HepG2 (cell line): Measurements from ENCODE around the gene PDLIM7. TPM values are rescaled to one million over a fixed set of nuclear protein-coding genes. Genes with fewer than 3 reads are reported as not detected.
A peak's percentile ranks its signal among the peaks of the same experiment; 100 is the strongest.

ENCODE experiments used
- ATAC-seq: fragments of 200-7000 bp; cut with Tn5 transposase; 3 replicates; pipeline ENCODE4 v1.9.1; 2020; ENCODE audit warnings: mild to moderate bottlenecking, moderate library complexity
- BruUV-seq: library from RNA; stranded (reverse); fragments of 400-500 nt; replicated peaks from 2 replicates; lab custom pipeline; 2021; lab: Mats Ljungman, UMichigan
- CTCF ChIA-PET: fragments of 300-600 bp; formaldehyde crosslinking; extraction: SDS; loops from one replicate; lab custom pipeline; 2021; ENCODE audit warnings: low total read pairs, inconsistent platforms, low intra/inter-chr PET ratio; lab: Yijun Ruan, JAX
- POLR2A ChIA-PET: fragments of 350-600 bp; sonication (Branson Sonifier 250); formaldehyde crosslinking; loops from one replicate; lab custom pipeline; 2020; ENCODE audit warnings: antibody characterized with exemption, inconsistent platforms; lab: Yijun Ruan, JAX
- DNase-seq: peaks from one replicate; pipeline ENCODE4 v3.0.0-alpha.2; 2015; ENCODE audit warnings: low spot score
- FAIRE-seq: peaks from 3 replicates; lab custom pipeline; 2011; peaks lifted over from hg19 to GRCh38; lab: Jason Lieb, UNC
- H2AFZ ChIP-seq: one replicate; pipeline ENCODE4 v1.6.1; 2011; ENCODE audit warnings: low read length, inconsistent platforms
- H3K27ac ChIP-seq: fragments of 300-600 bp; 3 replicates; pipeline ENCODE4 v1.8.0; 2011; ENCODE audit warnings: mixed run types, mild to moderate bottlenecking, mixed read lengths, low read length, inconsistent platforms; ENCODE audit not compliant: insufficient read depth; ENCODE audit errors: extremely low read length
- H3K27me3 ChIP-seq, 2 experiments: fragments of 200-600 bp in 1 of 2; 2 replicates in 1 of 2; 3 replicates in 1 of 2; pipeline versions ENCODE4 v1.6.0 to v1.8.0; 2011; ENCODE audit warnings: low read length in 2 of 2, mild to moderate bottlenecking in 2 of 2, moderate library complexity in 2 of 2, inconsistent platforms in 1 of 2; ENCODE audit not compliant: insufficient read depth in 2 of 2, control insufficient read depth in 1 of 2
- H3K36me3 ChIP-seq, 2 experiments: fragments of 200-600 bp in 1 of 2; replicated peaks in 1 of 2; 2 replicates in 1 of 2; 3 replicates in 1 of 2; pipeline versions ENCODE4 v1.5.1 to v1.8.0; 2011; ENCODE audit warnings: low read length in 2 of 2, inconsistent platforms in 1 of 2; ENCODE audit not compliant: insufficient read depth in 2 of 2, control insufficient read depth in 1 of 2
- H3K4me1 ChIP-seq: 2 replicates; pipeline ENCODE4 v1.5.1; 2012; ENCODE audit warnings: low read length, inconsistent platforms; ENCODE audit not compliant: insufficient read depth
- H3K4me2 ChIP-seq: 2 replicates; pipeline ENCODE4 v1.6.0; 2011; ENCODE audit warnings: low read depth, low read length, inconsistent platforms
- H3K4me3 ChIP-seq, 3 experiments: fragments of 200-600 bp in 1 of 3; sonication (generic), shearing (Covaris generic) in 1 of 3; replicated peaks in 1 of 3; 2 replicates each; pipeline ENCODE4 v1.5.1; 2011 to 2016; ENCODE audit warnings: low read length in 3 of 3, inconsistent platforms in 2 of 3, low read depth in 2 of 3, mild to moderate bottlenecking in 2 of 3, control low read depth in 1 of 3, mixed read lengths in 1 of 3; ENCODE audit not compliant: insufficient read depth in 1 of 3
- H3K79me2 ChIP-seq: one replicate; pipeline ENCODE4 v1.6.1; 2011; ENCODE audit warnings: low read length, inconsistent platforms; ENCODE audit not compliant: insufficient read depth
- H3K9ac ChIP-seq: 2 replicates; pipeline ENCODE4 v1.6.0; 2011; ENCODE audit warnings: mild to moderate bottlenecking, low read depth, low read length, inconsistent platforms; ENCODE audit not compliant: insufficient read depth
- H3K9me3 ChIP-seq: 2 replicates; pipeline ENCODE4 v1.5.1; 2012; ENCODE audit warnings: mild to moderate bottlenecking, low read length
- H4K20me1 ChIP-seq: 2 replicates; pipeline ENCODE4 v1.6.0; 2011; ENCODE audit warnings: inconsistent platforms, mild to moderate bottlenecking, low read length, moderate library complexity; ENCODE audit not compliant: insufficient read depth
- CEBPB ChIP-seq: IDR thresholded peaks from 2 replicates; pipeline ENCODE4 v1.6.1; 2011; ENCODE audit warnings: low read depth, low read length, improper control_type of control experiment, borderline replicate concordance
- CEBPG ChIP-seq: IDR thresholded peaks from 2 replicates; pipeline ENCODE4 v1.6.1; 2016
- GABPA ChIP-seq, 2 experiments: IDR thresholded peaks; 2 replicates each; pipeline ENCODE4 v1.6.1; 2011 to 2016; ENCODE audit warnings: low read depth in 2 of 2, low read length in 1 of 2, missing biosample characterization in 1 of 2, missing genetic modification characterization in 1 of 2
- HNRNPH1 ChIP-seq: fragments of 200-400 bp; formaldehyde crosslinking; optimal IDR thresholded peaks from 2 replicates; pipeline ENCODE3; 2017; ENCODE audit warnings: mild to moderate bottlenecking, low read depth, low read length
- KDM5B ChIP-seq: sonication (generic); formaldehyde crosslinking; IDR thresholded peaks from 2 replicates; pipeline ENCODE4 v1.4.0; 2020; ENCODE audit warnings: missing genetic modification reagents, mild to moderate bottlenecking, borderline replicate concordance
- MYNN ChIP-seq: sonication (generic); formaldehyde crosslinking; IDR thresholded peaks from 2 replicates; pipeline ENCODE4 v1.4.0; 2020; ENCODE audit warnings: mild to moderate bottlenecking, low read depth, missing genetic modification reagents
- PHF20 ChIP-seq: sonication (generic); formaldehyde crosslinking; IDR thresholded peaks from 2 replicates; pipeline ENCODE4 v1.5.0; 2020; ENCODE audit warnings: mild to moderate bottlenecking, missing genetic modification reagents
- SSRP1 ChIP-seq: IDR thresholded peaks from 2 replicates; pipeline ENCODE4 v1.6.1; 2016; ENCODE audit warnings: control low read depth
- ZNF546 ChIP-seq: sonication (generic); formaldehyde crosslinking; conservative IDR thresholded peaks from 2 replicates; pipeline ENCODE4 v1.8.1; 2023; ENCODE audit warnings: mild to moderate bottlenecking, missing genetic modification reagents
- ZNF629 ChIP-seq: sonication (generic); formaldehyde crosslinking; conservative IDR thresholded peaks from 2 replicates; pipeline ENCODE4 v1.5.0; 2020; ENCODE audit warnings: missing genetic modification reagents
- WGBS: methylation state at CpG from one replicate; pipeline ENCODE4 v1.1.6; 2017; ENCODE audit warnings: low lambda C conversion rate; 5-methylcytosine and 5-hydroxymethylcytosine counted together
- in situ Hi-C: cut with HindIII; loops from 2 replicates; pipeline ENCODE4 v1.10.0; 2017; ENCODE audit warnings: low pct_unique_long_range_greater_than_20kb; ENCODE audit not compliant: extremely low pct_ligation_motif_present
- intact Hi-C: fragments of 100-400 bp; cut with micrococcal nuclease; formaldehyde crosslinking; loops from one replicate; pipeline ENCODE4 v1.10.0; 2022; ENCODE audit not compliant: unreplicated experiment
- polyA plus RNA-seq, 8 experiments: library from polyadenylated mRNA; depleted of rRNA in 3 of 8; stranded (reverse) in 7 of 8; unstranded in 1 of 8; fragments of >200 nt; fragmentation: Illumina TruSeq in 4 of 8; extraction: Trizol in 4 of 8; gene quantifications; 2 replicates each; pipeline versions ENCODE4 v1.2.1 to v1.2.3, GENCODE V29; 2011 to 2016; ENCODE audit warnings: low read depth in 4 of 8, missing spikeins in 1 of 8, mixed read lengths in 1 of 8; ENCODE audit not compliant: insufficient read depth in 1 of 8
- total RNA-seq, 5 experiments: library from RNA; depleted of rRNA; stranded (reverse); fragments of >200 nt; fragmentation: Illumina TruSeq; extraction: Trizol; gene quantifications; 2 replicates each; pipeline ENCODE4 v1.2.3, GENCODE V29; 2016; ENCODE audit warnings: low read depth in 1 of 5
- TF ChIP-seq, protein P1 (sequence below): sonication (generic); formaldehyde crosslinking; IDR thresholded peaks from 2 replicates; pipeline ENCODE4 v1.5.0; 2020; ENCODE audit warnings: mild to moderate bottlenecking, missing genetic modification reagents
- TF ChIP-seq, protein P2 (sequence below): sonication (generic); formaldehyde crosslinking; IDR thresholded peaks from 2 replicates; pipeline ENCODE4 v1.4.0; 2020; ENCODE audit warnings: mild to moderate bottlenecking, missing genetic modification reagents, borderline replicate concordance

Gene PDLIM7
- total and polyA plus RNA-seq, 2 of the 13 experiments (the other 11 are each of a cell fraction or from before 2014, with no cell fraction given), result 21.1 to 31.3 TPM

DNA sequence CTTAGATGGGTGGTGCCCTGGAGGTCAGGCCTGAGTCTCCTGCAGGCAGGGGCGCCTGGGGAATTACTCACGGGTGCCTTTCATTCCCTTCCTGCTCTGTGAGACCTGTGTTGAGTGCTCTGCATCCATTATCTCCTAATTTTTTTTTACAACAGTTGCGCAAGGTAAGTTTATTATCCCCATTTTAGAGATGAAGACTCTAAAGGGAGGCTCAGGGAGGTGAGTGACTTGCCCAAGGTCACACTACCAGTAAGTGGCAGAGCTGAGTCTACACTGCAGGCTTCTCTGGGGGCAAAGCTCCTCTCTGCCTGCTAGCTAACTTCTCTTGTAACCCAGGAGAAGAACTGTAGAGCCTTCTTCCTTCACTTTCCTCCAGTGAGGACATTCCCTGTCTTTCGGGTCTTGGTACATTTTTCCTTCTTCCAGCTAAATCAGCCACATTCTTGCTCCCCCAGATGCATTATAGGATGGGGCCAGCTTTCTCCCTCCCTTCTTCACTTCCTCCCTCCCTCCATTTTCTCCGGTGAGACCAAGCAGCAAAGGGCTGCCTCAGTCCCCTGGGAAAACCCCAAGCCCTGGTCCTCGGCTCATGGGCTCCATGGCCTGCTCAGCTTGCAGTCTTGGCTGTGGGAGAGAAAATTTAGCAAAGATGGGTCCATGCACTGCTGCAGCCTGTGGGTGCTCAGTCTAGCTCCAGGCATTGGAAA lies 49.0 kb downstream of the PDLIM7 start:
- Histone ChIP-seq H3K9me3 (no peaks in the 10 kb centered on the region), H3K4me1 (peaks cover 59% of the 10 kb centered on the region), H4K20me1 (peaks cover 2% of the 10 kb centered on the region; the same call in 1 of the 2 replicates), H3K4me2 (peak overlapping the region; percentile 99), H3K4me3 (peak overlapping the region in 1 of 3 experiments; percentile 80; a peak in 3 of 6 replicates), H3K9ac (peak overlapping the region; percentile 82; the same call in 1 of the 2 replicates), H3K27me3 (no peaks in the 10 kb centered on the region), H2AFZ (no peak overlapping the region), H3K27ac (peak overlapping the region; percentile 74), H3K36me3 (peaks cover 0 to 3% of the 10 kb centered on the region in 2 experiments; a peak in 1 of 5 replicates)
- ChIA-PET CTCF (interaction anchor here (1.4 kb wide), 1 partner anchor 9 kb away, joined by 5 read pairs; no protein-coding TSS in a partner anchor), POLR2A (interaction anchor here (0.7 to 4.2 kb wide), 21 partner anchors 9 to 96 kb away, joined by 3 to 19 read pairs (median 4); partner anchors contain the start of genes F12, GRK6 and LMAN2)
- intact Hi-C loops, result loop anchor here (5.0 kb wide), 1 partner anchor 121 kb away; no protein-coding TSS in a partner anchor
- in situ Hi-C loops, result loop anchor here (5.0 kb wide), 1 partner anchor 136 kb away; the partner anchor contains the start of gene MXD3
- no peak for DNase-seq
- WGBS, result 81% methylated on average over 6 of the region's 6 CpGs
- TF ChIP-seq PHF20 (CRISPR knock-in tag), result no peak
- TF ChIP-seq, protein P1, sequence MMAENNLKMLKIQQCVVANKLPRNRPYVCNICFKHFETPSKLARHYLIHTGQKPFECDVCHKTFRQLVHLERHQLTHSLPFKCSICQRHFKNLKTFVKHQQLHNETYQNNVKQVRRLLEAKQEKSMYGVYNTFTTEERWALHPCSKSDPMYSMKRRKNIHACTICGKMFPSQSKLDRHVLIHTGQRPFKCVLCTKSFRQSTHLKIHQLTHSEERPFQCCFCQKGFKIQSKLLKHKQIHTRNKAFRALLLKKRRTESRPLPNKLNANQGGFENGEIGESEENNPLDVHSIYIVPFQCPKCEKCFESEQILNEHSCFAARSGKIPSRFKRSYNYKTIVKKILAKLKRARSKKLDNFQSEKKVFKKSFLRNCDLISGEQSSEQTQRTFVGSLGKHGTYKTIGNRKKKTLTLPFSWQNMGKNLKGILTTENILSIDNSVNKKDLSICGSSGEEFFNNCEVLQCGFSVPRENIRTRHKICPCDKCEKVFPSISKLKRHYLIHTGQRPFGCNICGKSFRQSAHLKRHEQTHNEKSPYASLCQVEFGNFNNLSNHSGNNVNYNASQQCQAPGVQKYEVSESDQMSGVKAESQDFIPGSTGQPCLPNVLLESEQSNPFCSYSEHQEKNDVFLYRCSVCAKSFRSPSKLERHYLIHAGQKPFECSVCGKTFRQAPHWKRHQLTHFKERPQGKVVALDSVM (CRISPR knock-in tag), result 0 out of 2 replicates have a peak, but pooled peaks have one; percentile 11
- TF ChIP-seq SSRP1, result no peak
- peak; percentile 64; the same call in 1 of the 2 replicates for TF ChIP-seq CEBPB
- 0 out of 2 replicates have a peak, but pooled peaks have one; percentile 1 for TF ChIP-seq MYNN (CRISPR knock-in tag)
- peak; percentile 83 for TF ChIP-seq ZNF629
- peak; percentile 24 for TF ChIP-seq HNRNPH1
- TF ChIP-seq CEBPG (CRISPR knock-in tag), result peak; percentile 39; the same call in 1 of the 2 replicates
- TF ChIP-seq KDM5B (CRISPR knock-in tag), result 0 out of 2 replicates have a peak, but pooled peaks have one; percentile 14
- TF ChIP-seq ZNF546 (CRISPR knock-in tag), result 0 out of 2 replicates have a peak, but pooled peaks have one; percentile 4
- no peak for TF ChIP-seq GABPA (IDR thresholded peaks at IDR 0.05; ENCODE audit: low read depth, low read length)
- peak; percentile 10; the same call in 1 of the 2 replicates for TF ChIP-seq GABPA (CRISPR knock-in tag; IDR thresholded peaks at IDR 0.05; ENCODE audit: low read depth)
- TF ChIP-seq, protein P2, sequence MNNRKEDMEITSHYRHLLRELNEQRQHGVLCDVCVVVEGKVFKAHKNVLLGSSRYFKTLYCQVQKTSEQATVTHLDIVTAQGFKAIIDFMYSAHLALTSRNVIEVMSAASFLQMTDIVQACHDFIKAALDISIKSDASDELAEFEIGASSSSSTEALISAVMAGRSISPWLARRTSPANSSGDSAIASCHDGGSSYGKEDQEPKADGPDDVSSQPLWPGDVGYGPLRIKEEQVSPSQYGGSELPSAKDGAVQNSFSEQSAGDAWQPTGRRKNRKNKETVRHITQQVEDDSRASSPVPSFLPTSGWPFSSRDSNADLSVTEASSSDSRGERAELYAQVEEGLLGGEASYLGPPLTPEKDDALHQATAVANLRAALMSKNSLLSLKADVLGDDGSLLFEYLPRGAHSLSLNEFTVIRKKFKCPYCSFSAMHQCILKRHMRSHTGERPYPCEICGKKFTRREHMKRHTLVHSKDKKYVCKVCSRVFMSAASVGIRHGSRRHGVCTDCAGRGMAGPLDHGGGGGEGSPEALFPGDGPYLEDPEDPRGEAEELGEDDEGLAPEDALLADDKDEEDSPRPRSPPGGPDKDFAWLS, result no peak
- TF ChIP-seq, all 625 proteins: peak for 9
- H3K79me2 ChIP-seq, result no peaks in the 10 kb centered on the region
- no TSS peak for BruUV-seq
- FAIRE-seq (no peak), ATAC-seq (no peak)
